ENCODE results near the gene DIPK1C. TPM values are rescaled to one million over a fixed set of nuclear protein-coding genes. Genes with fewer than 3 reads are reported as not detected.

DIPK1C gene
- total RNA-seq, 1 donor from 2014 or later = not detected

DNA sequence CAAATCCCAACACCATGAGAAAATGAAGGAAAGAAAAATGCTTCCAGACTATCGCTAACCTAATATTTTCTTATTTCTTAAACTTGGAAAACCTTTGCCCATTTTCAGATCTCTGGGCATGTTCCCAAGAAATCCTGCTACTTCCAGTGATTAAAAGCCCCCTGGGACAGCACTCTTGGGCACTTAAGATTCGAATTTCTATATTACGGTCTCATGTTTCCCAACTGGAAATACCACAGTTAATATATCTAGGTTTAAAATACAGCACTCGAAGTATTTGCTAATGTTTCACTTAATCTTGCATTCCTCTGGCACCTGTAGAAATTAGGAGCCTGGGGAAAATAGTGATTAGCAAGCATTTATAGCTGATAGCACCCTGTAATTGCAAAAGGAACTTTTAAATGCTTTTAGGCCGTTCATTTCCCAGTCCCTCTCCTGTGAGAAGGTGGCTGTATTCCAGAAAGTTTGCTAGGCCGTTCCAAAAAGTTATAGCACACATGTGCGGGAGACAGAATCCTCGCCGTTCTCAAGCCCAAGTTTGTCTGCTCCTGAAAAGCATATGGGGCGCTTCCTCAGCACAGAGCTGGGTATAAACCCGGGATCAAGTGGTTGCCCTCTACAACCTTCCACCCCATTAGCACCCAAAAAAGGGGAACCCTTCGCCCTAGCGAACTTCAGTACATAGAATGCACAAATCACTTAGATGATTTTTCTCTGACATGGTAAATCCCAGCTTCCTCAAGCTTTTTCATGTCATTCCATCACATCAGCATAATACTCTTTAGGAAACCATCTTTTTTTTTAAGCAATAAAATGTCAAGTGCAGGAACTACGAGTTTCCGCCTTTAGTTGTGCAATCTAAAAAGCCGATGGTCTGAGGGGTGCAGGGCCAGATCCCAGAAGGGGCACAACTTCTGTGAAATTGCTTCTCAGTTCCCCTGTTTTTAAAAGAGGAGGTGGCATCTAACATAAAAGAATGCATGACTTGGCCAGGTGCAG, 60.6 kb downstream of the DIPK1C start:
- TF ChIP-seq EZH2 (IDR thresholded peaks at IDR 0.05; ENCODE audit: insufficient read depth, low read length) (no peak), CTCF (IDR thresholded peaks at IDR 0.05; ENCODE audit: insufficient read depth, low read depth, low read length) (no peak)
- Histone ChIP-seq H3K79me2 (ENCODE audit: insufficient read depth, low read length) (no peaks in the 10 kb centered on the region), H2AFZ (ENCODE audit: low read depth, low read length) (no peak overlapping the region), H3K9ac (ENCODE audit: low read length) (no peak overlapping the region), H3K36me3 (ENCODE audit: insufficient read depth, low read length) (no peaks in the 10 kb centered on the region), H3K4me2 (ENCODE audit: low read length) (no peak overlapping the region), H3K9me3 (ENCODE audit: insufficient read depth, low read depth, low read length) (no peaks in the 10 kb centered on the region), H3K4me1 (ENCODE audit: insufficient read depth, low read length) (no peaks in the 10 kb centered on the region), H4K20me1 (ENCODE audit: insufficient read depth, low read length) (no peaks in the 10 kb centered on the region), H3K27me3 (ENCODE audit: insufficient read depth, low read length) (peaks cover 2% of the 10 kb centered on the region), H3K27ac (ENCODE audit: low read depth, low read length) (no peak overlapping the region), H3K4me3 (ENCODE audit: insufficient read depth, low read depth, low read length) (no peak overlapping the region)
- no peaks in the 10 kb centered on the region for H3K9me3 Mint-ChIP-seq (ENCODE audit: unreplicated experiment)
- FAIRE-seq (no peak), DNase-seq (ENCODE audit: low read depth) (no peak)
- peaks cover 25% of the 10 kb centered on the region for H3K27me3 Mint-ChIP-seq (ENCODE audit: low read depth, unreplicated experiment)
- H3K36me3 Mint-ChIP-seq (ENCODE audit: low read depth, unreplicated experiment) = no peaks in the 10 kb centered on the region
- H3K4me1 Mint-ChIP-seq (ENCODE audit: low read depth, unreplicated experiment) = no peaks in the 10 kb centered on the region
- no peak overlapping the region for H3K27ac Mint-ChIP-seq (ENCODE audit: unreplicated experiment)
- no peak overlapping the region for H3K4me3 Mint-ChIP-seq (ENCODE audit: unreplicated experiment)

DNA sequence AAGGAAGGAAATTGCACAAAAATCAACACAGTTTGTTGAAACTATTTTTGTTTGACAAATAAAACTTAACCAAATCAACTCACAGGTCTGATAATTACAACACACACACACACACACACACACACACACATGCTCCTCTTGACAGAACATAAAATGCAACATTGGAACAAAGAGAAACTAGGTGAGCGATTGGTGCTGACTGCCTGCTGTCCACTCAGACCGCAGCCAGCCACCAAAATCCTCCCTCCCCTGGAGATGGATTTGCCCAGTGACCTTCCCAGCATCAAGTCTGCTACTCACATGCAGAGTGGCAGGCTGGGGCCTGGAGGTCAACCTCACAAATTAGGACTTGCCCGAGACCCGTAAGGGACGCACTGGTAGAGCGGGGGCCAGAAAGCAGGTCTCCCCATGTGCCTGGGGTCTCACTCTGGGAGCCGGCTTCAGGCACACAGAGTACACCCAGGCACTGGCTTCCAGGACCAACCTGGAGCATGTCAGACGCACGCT, 61.4 kb downstream of the DIPK1C start:
- TF ChIP-seq EZH2 (IDR thresholded peaks at IDR 0.05; ENCODE audit: insufficient read depth, low read length) (no peak), CTCF (IDR thresholded peaks at IDR 0.05; ENCODE audit: insufficient read depth, low read depth, low read length) (no peak)
- no peaks in the 10 kb centered on the region for H3K9me3 Mint-ChIP-seq (ENCODE audit: unreplicated experiment)
- no peak overlapping the region for H3K4me3 Mint-ChIP-seq (ENCODE audit: unreplicated experiment)
- H3K36me3 Mint-ChIP-seq (ENCODE audit: low read depth, unreplicated experiment) = no peaks in the 10 kb centered on the region
- Histone ChIP-seq H3K4me1 (ENCODE audit: insufficient read depth, low read length) (no peaks in the 10 kb centered on the region), H2AFZ (ENCODE audit: low read depth, low read length) (no peak overlapping the region), H4K20me1 (ENCODE audit: insufficient read depth, low read length) (no peaks in the 10 kb centered on the region), H3K27ac (ENCODE audit: low read depth, low read length) (no peak overlapping the region), H3K36me3 (ENCODE audit: insufficient read depth, low read length) (no peaks in the 10 kb centered on the region), H3K27me3 (ENCODE audit: insufficient read depth, low read length) (peaks cover 2% of the 10 kb centered on the region), H3K9ac (ENCODE audit: low read length) (no peak overlapping the region), H3K79me2 (ENCODE audit: insufficient read depth, low read length) (no peaks in the 10 kb centered on the region), H3K9me3 (ENCODE audit: insufficient read depth, low read depth, low read length) (no peaks in the 10 kb centered on the region), H3K4me2 (ENCODE audit: low read length) (no peak overlapping the region), H3K4me3 (ENCODE audit: insufficient read depth, low read depth, low read length) (no peak overlapping the region)
- H3K27ac Mint-ChIP-seq (ENCODE audit: unreplicated experiment) = no peak overlapping the region
- DNase-seq (ENCODE audit: low read depth) (no peak), FAIRE-seq (no peak)
- no peaks in the 10 kb centered on the region for H3K4me1 Mint-ChIP-seq (ENCODE audit: low read depth, unreplicated experiment)
- peaks cover 21% of the 10 kb centered on the region for H3K27me3 Mint-ChIP-seq (ENCODE audit: low read depth, unreplicated experiment)

Measured in astrocyte (in vitro differentiated cells and primary cell).